Keratinocyte (primary cell): ENCODE results near the gene NLRP3. TPM values are rescaled to one million over a fixed set of nuclear protein-coding genes. Genes with fewer than 3 reads are reported as not detected.
"Not testable (repeated sequence)": the region's sequence is repeated elsewhere in the genome, so short reads cannot be mapped to it uniquely, and the experiment has no call there.

ENCODE experiments used
- DNase-seq: peaks from one replicate; pipeline ENCODE4 v3.0.0-alpha.2; 2011; ENCODE audit warnings: low read depth, missing footprints, low spot score
- FAIRE-seq: peaks from 2 replicates; lab custom pipeline; 2011; peaks lifted over from hg19 to GRCh38; lab: Jason Lieb, UNC
- H2AFZ ChIP-seq: 2 replicates; pipeline ENCODE4 v1.6.0; 2012; ENCODE audit warnings: low read length, control low read depth, inconsistent platforms; ENCODE audit not compliant: control insufficient read depth
- H3K27ac ChIP-seq: 2 replicates; pipeline ENCODE4 v1.5.1; 2011; ENCODE audit warnings: low read length; ENCODE audit not compliant: control insufficient read depth, insufficient read depth
- H3K27me3 ChIP-seq: 3 replicates; pipeline ENCODE4 v1.6.0; 2011; ENCODE audit warnings: low read length; ENCODE audit not compliant: control insufficient read depth, insufficient read depth; ENCODE audit errors: extremely low read depth
- H3K36me3 ChIP-seq, 2 experiments: 2 replicates in 1 of 2; 3 replicates in 1 of 2; pipeline ENCODE4 v1.5.1; 2011; ENCODE audit warnings: low read length in 2 of 2, mild to moderate bottlenecking in 1 of 2; ENCODE audit not compliant: control insufficient read depth in 2 of 2, insufficient read depth in 2 of 2; ENCODE audit errors: extremely low read depth in 1 of 2
- H3K4me1 ChIP-seq: 3 replicates; pipeline ENCODE4 v1.5.1; 2011; ENCODE audit warnings: low read length; ENCODE audit not compliant: control insufficient read depth, insufficient read depth; ENCODE audit errors: extremely low read depth
- H3K4me2 ChIP-seq: 3 replicates; pipeline ENCODE4 v1.6.0; 2011; ENCODE audit warnings: low read depth, low read length; ENCODE audit not compliant: control insufficient read depth, insufficient read depth; ENCODE audit errors: extremely low read depth
- H3K4me3 ChIP-seq, 3 experiments: fragments of 200-600 bp in 1 of 3; sonication (generic) in 1 of 3; 2 replicates in 2 of 3; 3 replicates in 1 of 3; pipeline ENCODE4 v1.5.1; 2011 to 2016; ENCODE audit warnings: low read length in 3 of 3, mild to moderate bottlenecking in 3 of 3, control low read depth in 2 of 3, inconsistent platforms in 1 of 3, low read depth in 1 of 3, mixed read lengths in 1 of 3, mixed run types in 1 of 3, moderate library complexity in 1 of 3; ENCODE audit not compliant: control insufficient read depth in 2 of 3, insufficient read depth in 2 of 3; ENCODE audit errors: extremely low read depth in 1 of 3
- H3K79me2 ChIP-seq: 2 replicates; pipeline ENCODE4 v1.6.0; 2012; ENCODE audit warnings: low read length; ENCODE audit not compliant: control insufficient read depth, insufficient read depth
- H3K9ac ChIP-seq: 3 replicates; pipeline ENCODE4 v1.6.0; 2011; ENCODE audit warnings: low read length; ENCODE audit not compliant: control insufficient read depth, insufficient read depth; ENCODE audit errors: extremely low read depth
- H3K9me1 ChIP-seq: 3 replicates; pipeline ENCODE4 v1.6.0; 2011; ENCODE audit warnings: low read length; ENCODE audit not compliant: control insufficient read depth, insufficient read depth; ENCODE audit errors: extremely low read depth
- H3K9me3 ChIP-seq: 2 replicates; pipeline ENCODE4 v1.5.1; 2012; ENCODE audit warnings: low read depth, low read length; ENCODE audit not compliant: control insufficient read depth
- H4K20me1 ChIP-seq: 3 replicates; pipeline ENCODE4 v1.6.0; 2011; ENCODE audit warnings: low read length; ENCODE audit not compliant: control insufficient read depth, insufficient read depth; ENCODE audit errors: extremely low read depth
- CTCF ChIP-seq, 3 experiments: IDR thresholded peaks in 1 of 3; conservative IDR thresholded peaks in 1 of 3; optimal IDR thresholded peaks in 1 of 3; 2 replicates in 2 of 3; 3 replicates in 1 of 3; pipeline versions ENCODE3 to v1.5.1; 2011; ENCODE audit warnings: low read length in 3 of 3, mild to moderate bottlenecking in 3 of 3, moderate library complexity in 2 of 3, control low read depth in 1 of 3, inconsistent platforms in 1 of 3; ENCODE audit not compliant: insufficient read depth in 2 of 3; ENCODE audit errors: extremely low read depth in 1 of 3
- EZH2 ChIP-seq: IDR thresholded peaks from one replicate; pipeline ENCODE4 v1.6.1; 2012; ENCODE audit warnings: inconsistent platforms, mild to moderate bottlenecking, low read length, moderate library complexity
- dilution Hi-C: fragments of 300-500 bp; cut with MboI; formaldehyde crosslinking; loops from one replicate; pipeline ENCODE4 v1.7.0; 2020; ENCODE audit warnings: low sequenced_read_pairs; ENCODE audit not compliant: extremely low pct_ligation_motif_present
- polyA plus RNA-seq, 5 experiments: library from polyadenylated mRNA; depleted of rRNA in 3 of 5; stranded (reverse) in 3 of 5; stranded (forward) in 1 of 5; unstranded in 1 of 5; fragments of >200 nt; gene quantifications; 1 replicate in 1 of 5; 2 replicates in 3 of 5; 3 replicates in 1 of 5; pipeline versions ENCODE4 v1.2.1 to v1.2.3, GENCODE V29; 2011 to 2012; ENCODE audit warnings: missing spikeins in 2 of 5, low read depth in 1 of 5, low replicate concordance in 1 of 5

NLRP3 gene
- polyA plus RNA-seq, 1 donor (not counting 4 experiments of a cell fraction or from before 2014, with no cell fraction given), result 0.03 TPM

GRCh38 chr1:247392088-247392487, 23.9 kb upstream of the NLRP3 start:
- H3K9ac ChIP-seq, result no peak overlapping the region
- H3K9me3 ChIP-seq, result no peaks in the 10 kb centered on the region
- no peak overlapping the region for H3K4me2 ChIP-seq
- FAIRE-seq, result no peak
- no peaks in the 10 kb centered on the region for H3K27me3 ChIP-seq
- H3K9me1 ChIP-seq, result no peaks in the 10 kb centered on the region
- no peaks in the 10 kb centered on the region for H4K20me1 ChIP-seq
- no peak overlapping the region for H2AFZ ChIP-seq
- no peak for DNase-seq
- TF ChIP-seq CTCF (optimal IDR thresholded peaks at IDR 0.05 in 1 of 3, IDR thresholded peaks at IDR 0.05 in 1 of 3, conservative IDR thresholded peaks at IDR 0.05 in 1 of 3; ENCODE audit: extremely low read depth in 1 of 3, insufficient read depth in 2 of 3, low read length in 3 of 3) (no peak), EZH2 (no peak)
- no peaks in the 10 kb centered on the region for H3K79me2 ChIP-seq
- dilution Hi-C loops, result no loop called here
- no peaks in the 10 kb centered on the region for H3K36me3 ChIP-seq
- no peak overlapping the region for H3K27ac ChIP-seq
- H3K4me1 ChIP-seq, result no peaks in the 10 kb centered on the region
- H3K4me3 ChIP-seq, result no peak overlapping the region

- H3K27me3 ChIP-seq, H3K27ac ChIP-seq, H3K79me2 ChIP-seq, H3K9me1 ChIP-seq, H2AFZ ChIP-seq, DNase-seq, H4K20me1 ChIP-seq, FAIRE-seq, H3K4me1 ChIP-seq, H3K36me3 ChIP-seq, H3K4me3 ChIP-seq, dilution Hi-C loops, H3K9ac ChIP-seq, H3K9me3 ChIP-seq, H3K4me2 ChIP-seq: not testable (repeated sequence)
Measured at GRCh38 chr1:247395075-247395474, 20.9 kb upstream of the NLRP3 start.

GRCh38 chr1:247400685-247401084, 15.3 kb upstream of the NLRP3 start:
- no peaks in the 10 kb centered on the region for H3K9me1 ChIP-seq
- no peaks in the 10 kb centered on the region for H3K4me1 ChIP-seq
- no peak overlapping the region for H2AFZ ChIP-seq
- H3K9me3 ChIP-seq, result peaks cover under 1% of the 10 kb centered on the region
- dilution Hi-C loops, result no loop called here
- no peaks in the 10 kb centered on the region for H3K36me3 ChIP-seq
- no peaks in the 10 kb centered on the region for H4K20me1 ChIP-seq
- H3K4me2 ChIP-seq, result no peak overlapping the region
- H3K9ac ChIP-seq, result no peak overlapping the region
- FAIRE-seq (no peak), DNase-seq (no peak)
- no peaks in the 10 kb centered on the region for H3K79me2 ChIP-seq
- no peak overlapping the region for H3K4me3 ChIP-seq
- H3K27me3 ChIP-seq, result no peaks in the 10 kb centered on the region
- TF ChIP-seq EZH2, result no peak
- no peak for TF ChIP-seq CTCF (optimal IDR thresholded peaks at IDR 0.05 in 1 of 3, IDR thresholded peaks at IDR 0.05 in 1 of 3, conservative IDR thresholded peaks at IDR 0.05 in 1 of 3; ENCODE audit: extremely low read depth in 1 of 3, insufficient read depth in 2 of 3, low read length in 3 of 3)
- no peak overlapping the region for H3K27ac ChIP-seq
